Activated gamma-delta T cell treated with anti-CD3 and anti-CD28 coated beads, Interleukin-2, amount 50 U/mL, for 16 hours (primary cell): ENCODE results near the gene MSH4.
"Not testable (repeated sequence)": the region's sequence is repeated elsewhere in the genome, so short reads cannot be mapped to it uniquely, and the experiment has no call there.

Experiments used
- DNase-seq: peaks from one replicate; pipeline ENCODE4 v3.0.0-alpha.2; 2020; ENCODE audit warnings: low read depth

Gene MSH4

GRCh38 chr1:75796376-75797272 is at the start of gene MSH4:
MSH4 (plus strand) TSS chr1:75796882; CDS start chr1:75796986, 104 bp downstream.
- DNase-seq: no peak

GRCh38 chr1:75757210-75757609 is 39.5 kb upstream of the MSH4 start:
- not testable (repeated sequence) for DNase-seq

GRCh38 chr1:75758543-75758942 is 38.1 kb upstream of the MSH4 start:
- not testable (repeated sequence) for DNase-seq

GRCh38 chr1:75764057-75764655 is 32.5 kb upstream of the MSH4 start:
- DNase-seq: no peak

GRCh38 chr1:75765697-75766355 is 30.9 kb upstream of the MSH4 start:
- no peak for DNase-seq

- no peak for DNase-seq
Observed at GRCh38 chr1:75768016-75768415, 28.7 kb upstream of the MSH4 start.

- no peak for DNase-seq
Observed at GRCh38 chr1:75770761-75771160, 25.9 kb upstream of the MSH4 start.

- no peak for DNase-seq
Observed at GRCh38 chr1:75771978-75772377, 24.7 kb upstream of the MSH4 start.

- DNase-seq: not testable (repeated sequence)
Observed at GRCh38 chr1:75777812-75778211, 18.9 kb upstream of the MSH4 start.

GRCh38 chr1:75778694-75779093 is 18.0 kb upstream of the MSH4 start:
- DNase-seq: not testable (repeated sequence)

- DNase-seq: not testable (repeated sequence)
Observed at GRCh38 chr1:75780183-75780582, 16.5 kb upstream of the MSH4 start.

GRCh38 chr1:75783920-75784319 is 12.8 kb upstream of the MSH4 start:
- not testable (repeated sequence) for DNase-seq

- no peak for DNase-seq
Observed at GRCh38 chr1:75785320-75785982, 11.2 kb upstream of the MSH4 start.

- DNase-seq: peak; percentile 90
Observed at GRCh38 chr1:75785983-75786853, 10.5 kb upstream of the MSH4 start, which contains the start of gene RABGGTB. RABGGTB (plus strand) TSS chr1:75786256; CDS start chr1:75786272, 16 bp downstream.

GRCh38 chr1:75786901-75787493 is 9.7 kb upstream of the MSH4 start:
- DNase-seq: no peak

- no peak for DNase-seq
Observed at GRCh38 chr1:75787524-75787923, 9.2 kb upstream of the MSH4 start.

- no peak for DNase-seq
Observed at GRCh38 chr1:75789988-75790387, 6.7 kb upstream of the MSH4 start.

GRCh38 chr1:75791022-75791421 is 5.7 kb upstream of the MSH4 start:
- no peak for DNase-seq

- no peak for DNase-seq
Observed at GRCh38 chr1:75792091-75792490, 4.6 kb upstream of the MSH4 start.

- no peak for DNase-seq
Observed at GRCh38 chr1:75794382-75794781, 2.3 kb upstream of the MSH4 start.

- DNase-seq: no peak
Observed at GRCh38 chr1:75795703-75796193, 934 bp upstream of the MSH4 start.
